Islet precursor cell (in vitro differentiated cells): Measurements from ENCODE around the gene IMMP2L.
A peak's percentile ranks its signal among the peaks of the same experiment; 100 is the strongest.
"Not testable (repeated sequence)": the region's sequence is repeated elsewhere in the genome, so short reads cannot be mapped to it uniquely, and the experiment has no call there.

Source experiments
- DNase-seq: peaks from one replicate; pipeline ENCODE4 v3.0.0-alpha.2; 2018

The IMMP2L gene

DNA sequence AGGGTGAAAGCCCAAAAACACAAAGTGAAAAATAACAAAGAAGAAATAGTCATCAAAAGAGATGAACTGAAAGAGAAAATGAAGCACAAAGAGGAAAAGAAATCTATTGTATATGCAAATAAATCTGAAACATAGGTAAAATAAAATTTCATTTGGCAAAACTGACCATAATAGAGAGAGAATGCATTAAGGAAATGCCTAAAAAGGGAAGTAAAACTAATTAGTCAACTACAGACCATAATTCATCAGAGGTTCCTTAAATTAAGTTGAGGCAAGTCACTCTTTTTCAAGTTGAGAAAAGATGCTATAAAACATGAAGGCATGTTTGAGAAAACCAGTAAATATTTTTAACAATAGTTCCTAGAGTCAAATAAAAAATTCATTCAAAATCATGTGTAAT is 238.1 kb downstream of the IMMP2L start:
- no peak for DNase-seq

GRCh38 chr7:111323670-111324069 is 238.6 kb downstream of the IMMP2L start:
- not testable (repeated sequence) for DNase-seq

- no peak for DNase-seq
Observed at GRCh38 chr7:111320133-111320532, 242.2 kb downstream of the IMMP2L start.

DNA sequence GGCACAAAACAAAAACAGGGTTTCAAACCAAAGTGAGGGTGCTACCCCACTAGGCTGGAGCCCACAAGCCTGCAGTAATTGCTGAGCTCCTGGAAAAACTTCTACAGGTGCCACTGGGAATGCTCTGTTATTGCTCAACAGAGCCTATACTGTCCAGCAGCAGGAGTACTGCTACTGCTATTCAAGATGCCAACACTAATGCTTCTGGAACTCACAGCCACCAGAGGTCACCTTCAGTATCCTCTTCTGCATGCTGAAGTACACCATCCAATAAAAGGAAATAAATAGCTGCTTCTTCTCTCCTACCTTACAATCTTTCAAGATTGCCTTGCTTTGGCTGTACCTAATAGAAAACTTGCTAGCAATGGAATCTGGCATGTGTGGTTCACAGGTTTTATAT is 249.3 kb downstream of the IMMP2L start:
- DNase-seq = peak; percentile 44

DNA sequence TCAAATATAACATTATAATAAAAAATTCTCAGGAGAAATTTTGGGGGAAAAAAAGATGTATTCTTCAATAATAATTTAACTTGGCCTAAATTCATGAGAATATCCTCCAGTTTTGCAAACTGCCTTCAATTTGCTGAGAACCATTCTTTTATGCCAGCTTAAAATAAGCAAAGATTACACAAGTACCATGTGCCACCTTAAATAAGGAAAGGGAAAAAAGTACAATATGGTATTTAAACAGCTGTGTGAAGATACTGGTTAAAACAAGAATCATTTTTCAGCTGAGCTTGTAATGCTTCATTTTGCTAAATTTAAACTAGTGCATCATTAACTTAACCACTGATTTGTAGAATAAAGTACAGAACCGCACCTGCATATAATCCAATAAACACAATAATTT is 253.6 kb downstream of the IMMP2L start:
- no peak for DNase-seq

DNA sequence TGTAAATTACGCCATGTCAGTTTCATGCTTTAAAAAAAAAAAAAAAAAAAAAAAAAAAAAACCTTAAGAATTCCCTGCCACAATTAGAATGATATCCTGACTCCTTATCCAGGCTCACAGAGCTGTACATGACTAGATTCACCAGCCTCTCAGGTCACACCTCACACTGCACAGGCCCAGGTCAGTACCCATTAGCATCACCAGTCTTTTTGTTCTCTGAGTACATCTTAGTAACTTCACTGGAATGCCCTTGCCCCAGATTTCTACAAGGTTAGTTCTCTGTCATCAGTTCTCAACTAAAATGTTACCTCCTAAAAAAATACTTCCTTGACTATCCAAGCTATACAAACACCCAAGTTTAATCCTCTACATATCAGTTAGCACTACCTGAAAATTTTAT is 260.4 kb downstream of the IMMP2L start:
- no peak for DNase-seq

- DNase-seq = no peak
Observed at GRCh38 chr7:111294494-111294893, 267.8 kb downstream of the IMMP2L start.

DNA sequence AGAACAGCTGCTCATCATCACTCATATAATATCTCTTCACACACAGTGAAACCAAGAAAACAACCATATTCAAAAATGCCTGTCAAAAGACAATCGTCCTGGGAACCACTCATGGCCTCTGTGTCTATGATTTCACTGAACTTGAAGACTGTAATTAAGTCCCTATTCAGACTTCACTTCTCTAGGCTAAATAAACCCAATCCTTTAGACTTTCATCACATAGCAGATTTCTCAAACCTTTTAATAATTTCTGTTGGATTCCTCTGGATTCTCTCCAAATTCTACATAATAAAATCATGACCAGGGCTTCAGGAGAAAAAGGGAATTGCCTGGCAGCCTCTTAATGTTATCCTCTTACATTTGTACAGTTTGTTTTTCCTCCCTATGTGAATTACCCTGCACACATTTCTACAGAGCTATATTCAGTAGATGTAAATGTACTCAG is 270.2 kb downstream of the IMMP2L start:
- no peak for DNase-seq

GRCh38 chr7:111290982-111291381 is 271.3 kb downstream of the IMMP2L start:
- no peak for DNase-seq

- no peak for DNase-seq
Observed at GRCh38 chr7:111290419-111290818, 271.9 kb downstream of the IMMP2L start.

GRCh38 chr7:111288441-111288840 is 273.9 kb downstream of the IMMP2L start:
- DNase-seq = not testable (repeated sequence)

- DNase-seq = no peak
Observed at GRCh38 chr7:111282626-111283025, 279.7 kb downstream of the IMMP2L start.

DNA sequence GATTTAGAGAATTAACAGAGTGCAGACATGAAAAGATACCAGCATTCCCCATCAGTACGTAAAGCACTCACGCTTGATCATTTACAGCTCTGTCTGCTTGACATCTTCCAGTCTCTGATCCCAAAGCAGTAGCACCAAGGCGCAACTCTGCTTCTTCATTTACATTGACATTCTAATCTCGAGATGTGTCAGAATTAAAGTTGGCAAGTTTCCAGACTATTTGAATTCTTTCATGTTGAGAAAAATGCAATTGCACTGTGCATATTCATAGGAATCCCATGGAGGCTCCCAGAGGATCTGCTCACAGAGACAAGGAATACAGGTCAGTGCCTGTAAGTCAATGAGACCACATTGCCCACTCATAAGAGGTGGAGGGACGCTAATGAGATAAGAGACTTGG is 287.4 kb downstream of the IMMP2L start:
- no peak for DNase-seq

- no peak for DNase-seq
Observed at GRCh38 chr7:111272092-111272491, 290.2 kb downstream of the IMMP2L start.

DNA sequence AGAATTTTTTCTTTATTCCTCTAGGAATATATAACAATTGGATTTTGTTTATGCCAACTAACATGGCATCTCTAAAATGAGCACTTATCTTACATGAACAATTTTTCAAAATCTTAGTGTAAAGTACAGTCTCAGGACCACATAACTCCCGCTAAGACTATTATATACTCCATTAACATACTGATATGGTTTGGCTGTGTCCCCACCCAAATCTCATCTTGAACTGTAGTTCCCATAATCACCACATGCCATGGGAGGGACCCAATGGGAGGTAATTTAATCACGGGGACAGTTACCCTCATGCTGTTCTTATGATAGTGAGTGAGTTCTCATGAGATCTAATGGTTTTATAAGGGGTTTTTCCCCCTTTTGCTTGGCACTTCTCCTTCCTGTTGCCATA is 291.5 kb downstream of the IMMP2L start:
- not testable (repeated sequence) for DNase-seq

GRCh38 chr7:111268941-111269340 is 293.4 kb downstream of the IMMP2L start:
- no peak for DNase-seq

DNA sequence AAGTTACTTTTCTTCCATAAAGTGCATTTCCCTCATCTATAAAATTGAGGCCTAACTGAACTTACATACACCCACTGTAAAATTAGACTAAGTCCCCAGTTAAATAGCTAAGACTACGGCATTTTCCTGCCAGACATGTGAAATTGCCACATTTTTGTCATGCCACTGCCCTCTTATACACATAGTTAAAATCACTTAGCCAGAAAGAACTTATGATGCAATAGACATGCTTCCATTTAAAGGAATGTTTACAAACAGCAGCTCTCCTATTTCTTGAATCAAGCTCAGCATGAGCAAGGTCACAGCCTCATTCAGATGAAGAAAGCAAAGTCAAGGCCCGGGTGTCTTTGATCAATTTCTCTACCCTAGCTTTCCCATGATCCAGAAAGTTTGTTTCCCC is 295.7 kb downstream of the IMMP2L start:
- DNase-seq = peak; percentile 48

- no peak for DNase-seq
Observed at GRCh38 chr7:111265394-111265793, 296.9 kb downstream of the IMMP2L start.

GRCh38 chr7:111264981-111265380 is 297.3 kb downstream of the IMMP2L start:
- no peak for DNase-seq

GRCh38 chr7:111264111-111264868 is 298.0 kb downstream of the IMMP2L start:
- no peak for DNase-seq

- DNase-seq = no peak
Observed at GRCh38 chr7:111262293-111263116, 299.8 kb downstream of the IMMP2L start.

GRCh38 chr7:111261496-111261895 is 300.8 kb downstream of the IMMP2L start:
- DNase-seq = no peak

- no peak for DNase-seq
Observed at GRCh38 chr7:111259991-111260390, 302.3 kb downstream of the IMMP2L start.

DNA sequence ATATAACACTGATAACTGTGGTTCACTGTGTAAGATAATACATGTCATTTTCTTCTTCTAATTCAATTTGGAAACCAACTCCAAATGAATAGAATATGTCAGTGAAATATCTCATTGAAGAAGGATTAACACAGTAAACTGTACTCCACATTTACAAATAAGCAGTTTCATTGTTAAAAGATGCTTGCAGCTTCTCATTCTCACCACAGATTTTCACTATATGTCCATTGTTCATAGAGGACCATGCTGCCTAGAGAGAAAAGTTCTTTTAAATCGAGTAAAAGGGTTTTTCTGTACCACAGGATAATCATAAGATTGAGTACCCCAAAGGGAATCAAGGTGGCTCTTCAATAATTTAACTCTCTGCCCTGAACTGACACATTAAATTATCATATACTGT is 305.9 kb downstream of the IMMP2L start:
- no peak for DNase-seq
